H9 (cell line): ENCODE results near the gene CAMK2G. TPM values are rescaled to one million over a fixed set of nuclear protein-coding genes. Genes with fewer than 3 reads are reported as not detected.

ENCODE experiments used
- DNase-seq: peaks from one replicate; pipeline ENCODE4 v3.0.0-alpha.2; 2017
- H2AFZ ChIP-seq: one replicate; pipeline ENCODE4 v1.6.1; 2013; ENCODE audit warnings: mild to moderate bottlenecking, low read length, control low read depth, moderate library complexity
- H2AK5ac ChIP-seq: 2 replicates; pipeline ENCODE4 v1.6.1; 2013; ENCODE audit warnings: low read length, control low read depth, mixed read lengths; ENCODE audit not compliant: insufficient read length
- H2BK120ac ChIP-seq: one replicate; pipeline ENCODE4 v1.6.1; 2013; ENCODE audit warnings: low read depth, mild to moderate bottlenecking, low read length, control low read depth, inconsistent platforms; ENCODE audit not compliant: poor library complexity, severe bottlenecking
- H2BK12ac ChIP-seq: 2 replicates; pipeline ENCODE4 v1.6.1; 2013; ENCODE audit warnings: low read length, control low read depth, mixed read lengths, low read depth; ENCODE audit not compliant: insufficient read length
- H2BK15ac ChIP-seq: 2 replicates; pipeline ENCODE4 v1.6.1; 2013; ENCODE audit warnings: low read depth, low read length, control low read depth
- H2BK20ac ChIP-seq: one replicate; pipeline ENCODE4 v1.6.1; 2013; ENCODE audit warnings: low read depth, mild to moderate bottlenecking, low read length, control low read depth, inconsistent platforms; ENCODE audit not compliant: poor library complexity, severe bottlenecking
- H2BK5ac ChIP-seq: 2 replicates; pipeline ENCODE4 v1.6.1; 2013; ENCODE audit warnings: low read length, control low read depth, mixed read lengths; ENCODE audit not compliant: insufficient read length
- H3K14ac ChIP-seq: 2 replicates; pipeline ENCODE4 v1.6.1; 2013; ENCODE audit warnings: low read length, control low read depth; ENCODE audit not compliant: insufficient read depth
- H3K18ac ChIP-seq: 2 replicates; pipeline ENCODE4 v1.6.1; 2013; ENCODE audit warnings: low read depth, mild to moderate bottlenecking, mixed read lengths, low read length, control low read depth; ENCODE audit not compliant: insufficient read length
- H3K23ac ChIP-seq: 2 replicates; pipeline ENCODE4 v1.6.1; 2013; ENCODE audit warnings: low read length, control low read depth, mixed read lengths, low read depth; ENCODE audit not compliant: insufficient read length
- H3K23me2 ChIP-seq: 2 replicates; pipeline ENCODE4 v1.6.1; 2013; ENCODE audit warnings: low read depth, mild to moderate bottlenecking, mixed read lengths, low read length, control low read depth; ENCODE audit not compliant: insufficient read length, poor library complexity, severe bottlenecking
- H3K27ac ChIP-seq: 2 replicates; pipeline ENCODE4 v1.5.1; 2013; ENCODE audit warnings: low read length, control low read depth, mixed read lengths, low read depth; ENCODE audit not compliant: insufficient read length
- H3K27me3 ChIP-seq: 2 replicates; pipeline ENCODE4 v1.6.1; 2013; ENCODE audit warnings: low read length, control low read depth, inconsistent platforms; ENCODE audit not compliant: insufficient read depth
- H3K4ac ChIP-seq: 2 replicates; pipeline ENCODE4 v1.6.1; 2013; ENCODE audit warnings: low read depth, mild to moderate bottlenecking, control low read depth, inconsistent platforms, low read length, moderate library complexity
- H3K4me1 ChIP-seq: 2 replicates; pipeline ENCODE4 v1.6.1; 2013; ENCODE audit warnings: low read length, control low read depth, inconsistent platforms; ENCODE audit not compliant: insufficient read depth
- H3K4me2 ChIP-seq: 2 replicates; pipeline ENCODE4 v1.6.1; 2013; ENCODE audit warnings: low read length, control low read depth, mixed read lengths; ENCODE audit not compliant: insufficient read length, insufficient read depth
- H3K56ac ChIP-seq: 2 replicates; pipeline ENCODE4 v1.6.1; 2013; ENCODE audit warnings: low read depth, mild to moderate bottlenecking, mixed read lengths, low read length, control low read depth; ENCODE audit not compliant: insufficient read length
- H3K79me1 ChIP-seq: 2 replicates; pipeline ENCODE4 v1.6.1; 2013; ENCODE audit warnings: low read depth, mild to moderate bottlenecking, moderate library complexity, low read length, control low read depth, inconsistent platforms; ENCODE audit not compliant: insufficient read depth, poor library complexity, severe bottlenecking
- H3K79me2 ChIP-seq: 2 replicates; pipeline ENCODE4 v1.6.1; 2013; ENCODE audit warnings: low read length, control low read depth, inconsistent platforms; ENCODE audit not compliant: insufficient read depth
- H3K9ac ChIP-seq: 2 replicates; pipeline ENCODE4 v1.6.1; 2013; ENCODE audit warnings: low read length, control low read depth, mixed read lengths; ENCODE audit not compliant: insufficient read length; ENCODE audit errors: extremely low read depth
- H3K9me3 ChIP-seq: one replicate; pipeline ENCODE4 v1.6.1; 2013; ENCODE audit warnings: low read depth, low read length, inconsistent platforms; ENCODE audit not compliant: control insufficient read depth
- H3T11ph ChIP-seq: one replicate; pipeline ENCODE4 v1.6.1; 2013; ENCODE audit warnings: mild to moderate bottlenecking, low read length, control low read depth, inconsistent platforms
- H4K20me1 ChIP-seq: one replicate; pipeline ENCODE4 v1.6.1; 2013; ENCODE audit not compliant: control insufficient read depth, insufficient read length, insufficient read depth
- H4K5ac ChIP-seq: 2 replicates; pipeline ENCODE4 v1.6.1; 2013; ENCODE audit warnings: low read depth, mild to moderate bottlenecking, mixed read lengths, low read length, control low read depth; ENCODE audit not compliant: insufficient read length
- H4K8ac ChIP-seq: replicated peaks from 2 replicates; pipeline ENCODE4 v1.6.1; 2013; ENCODE audit warnings: low read length, control low read depth, mixed read lengths, low read depth; ENCODE audit not compliant: insufficient read length
- H4K91ac ChIP-seq: 2 replicates; pipeline ENCODE4 v1.6.1; 2013; ENCODE audit warnings: low read depth, mild to moderate bottlenecking, moderate library complexity, mixed read lengths, low read length, control low read depth; ENCODE audit not compliant: insufficient read length
- H3K27ac Mint-ChIP-seq, 3 experiments: 2 replicates in 2 of 3; 3 replicates in 1 of 3; pipeline ENCODE4 v1.8.0; 2020 to 2021; ENCODE audit warnings: mixed read lengths in 3 of 3, mild to moderate bottlenecking in 1 of 3, moderate library complexity in 1 of 3
- H3K27me3 Mint-ChIP-seq: 2 replicates; pipeline ENCODE4 v1.8.0; 2021; ENCODE audit warnings: low read depth, mild to moderate bottlenecking, moderate library complexity, mixed read lengths
- H3K36me3 Mint-ChIP-seq, 3 experiments: 2 replicates in 2 of 3; 3 replicates in 1 of 3; pipeline ENCODE4 v1.8.0; 2020 to 2021; ENCODE audit warnings: low read depth in 3 of 3, mixed read lengths in 3 of 3; ENCODE audit not compliant: insufficient read depth in 1 of 3
- H3K4me1 Mint-ChIP-seq, 2 experiments: 2 replicates each; pipeline ENCODE4 v1.8.0; 2020; ENCODE audit warnings: mixed read lengths in 2 of 2
- H3K4me3 Mint-ChIP-seq, 2 experiments: 2 replicates in 1 of 2; 3 replicates in 1 of 2; pipeline ENCODE4 v1.8.0; 2020 to 2021; ENCODE audit warnings: mild to moderate bottlenecking in 2 of 2, mixed read lengths in 2 of 2, moderate library complexity in 1 of 2
- H3K9me3 Mint-ChIP-seq, 2 experiments: 2 replicates in 1 of 2; 3 replicates in 1 of 2; pipeline ENCODE4 v1.8.0; 2020; ENCODE audit warnings: mild to moderate bottlenecking in 2 of 2, mixed read lengths in 2 of 2, moderate library complexity in 1 of 2
- WGBS: extraction: QIAGEN DNeasy Blood & Tissue Kit; methylation state at CpG from one replicate; pipeline ENCODE4 v1.1.7; 2013; ENCODE audit warnings: missing lambda C conversion rate, low lambda C conversion rate, mixed read lengths; ENCODE audit not compliant: insufficient read length; ENCODE audit errors: extremely low coverage; 5-methylcytosine and 5-hydroxymethylcytosine counted together
- total RNA-seq: library from RNA; stranded (reverse); gene quantifications from 2 replicates; pipeline ENCODE4 v1.2.1, GENCODE V29; 2021
- TF ChIP-seq, protein P1 (sequence below): fragments of 200-600 bp; sonication (generic); conservative IDR thresholded peaks from 3 replicates; pipeline ENCODE4 v1.8.0; 2021; ENCODE audit warnings: antibody characterized with exemption, mild to moderate bottlenecking

The CAMK2G gene
- total RNA-seq, 1 experiment from 2014 or later, result 31.8 TPM

DNA sequence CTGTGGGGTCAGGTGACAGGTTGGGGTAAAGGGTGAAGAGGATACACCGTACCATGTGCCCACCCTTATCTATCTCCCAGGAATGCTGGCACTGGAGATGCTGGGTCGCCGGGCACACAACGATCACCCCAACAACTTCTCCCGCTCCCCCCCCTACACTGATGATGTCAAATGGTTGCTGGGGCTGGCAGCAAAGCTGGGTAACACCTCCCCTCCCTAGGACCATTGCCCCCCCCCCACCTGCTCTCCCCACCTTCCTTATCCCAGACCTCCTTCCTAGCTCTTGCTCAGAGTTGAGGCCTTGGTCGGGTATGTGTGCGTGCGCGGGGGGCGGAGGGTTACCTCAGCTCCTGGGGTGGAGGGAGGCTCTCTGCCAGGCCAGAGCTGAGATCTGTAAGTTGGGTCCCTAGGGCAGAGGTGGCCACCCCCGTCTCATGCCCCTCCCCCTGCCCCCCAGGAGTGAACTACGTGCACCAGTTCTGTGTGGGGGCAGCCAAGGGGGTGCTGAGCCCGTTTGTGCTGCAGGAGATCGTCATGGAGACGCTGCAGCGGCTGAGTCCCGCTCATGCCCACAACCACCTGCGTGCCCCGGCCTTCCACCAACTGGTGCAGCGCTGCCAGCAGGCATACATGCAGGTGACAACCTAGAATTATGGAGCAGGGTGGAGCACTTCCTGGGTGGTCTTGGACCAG is 73.6 kb downstream of the CAMK2G start:
- Histone ChIP-seq H2BK15ac (no peak overlapping the region), H3K27me3 (no peaks in the 10 kb centered on the region), H2BK5ac (no peak overlapping the region), H3K79me2 (no peaks in the 10 kb centered on the region), H3K4me1 (no peaks in the 10 kb centered on the region), H2AFZ (no peak overlapping the region), H2BK12ac (no peak overlapping the region), H3K79me1 (no peaks in the 10 kb centered on the region), H3K9ac (no peak overlapping the region), H4K91ac (no peak overlapping the region), H3K4me2 (no peak overlapping the region), H3K23me2 (no peaks in the 10 kb centered on the region), H3K27ac (no peak overlapping the region), H3K9me3 (no peaks in the 10 kb centered on the region), H4K8ac (no peak overlapping the region), H3T11ph (no peak overlapping the region), H4K5ac (no peak overlapping the region), H3K18ac (no peak overlapping the region), H3K56ac (no peak overlapping the region), H3K23ac (no peak overlapping the region), H2BK120ac (no peak overlapping the region), H2BK20ac (no peak overlapping the region), H3K14ac (no peak overlapping the region), H2AK5ac (no peak overlapping the region), H4K20me1 (no peaks in the 10 kb centered on the region), H3K4ac (no peak overlapping the region)
- H3K9me3 Mint-ChIP-seq, result no peaks in the 10 kb centered on the region
- no peak overlapping the region for H3K4me3 Mint-ChIP-seq
- WGBS, result no CpG with 5 or more reads among the region's 20 CpGs
- H3K27ac Mint-ChIP-seq, result peak overlapping the region in 1 of 3 experiments; percentile 59; a peak in 1 of 7 replicates
- DNase-seq, result no peak
- H3K36me3 Mint-ChIP-seq, result peaks cover 15 to 70% (median 48%) of the 10 kb centered on the region in 3 experiments; a peak in 6 of 7 replicates
- H3K4me1 Mint-ChIP-seq, result no peaks in the 10 kb centered on the region
- TF ChIP-seq, protein P1, sequence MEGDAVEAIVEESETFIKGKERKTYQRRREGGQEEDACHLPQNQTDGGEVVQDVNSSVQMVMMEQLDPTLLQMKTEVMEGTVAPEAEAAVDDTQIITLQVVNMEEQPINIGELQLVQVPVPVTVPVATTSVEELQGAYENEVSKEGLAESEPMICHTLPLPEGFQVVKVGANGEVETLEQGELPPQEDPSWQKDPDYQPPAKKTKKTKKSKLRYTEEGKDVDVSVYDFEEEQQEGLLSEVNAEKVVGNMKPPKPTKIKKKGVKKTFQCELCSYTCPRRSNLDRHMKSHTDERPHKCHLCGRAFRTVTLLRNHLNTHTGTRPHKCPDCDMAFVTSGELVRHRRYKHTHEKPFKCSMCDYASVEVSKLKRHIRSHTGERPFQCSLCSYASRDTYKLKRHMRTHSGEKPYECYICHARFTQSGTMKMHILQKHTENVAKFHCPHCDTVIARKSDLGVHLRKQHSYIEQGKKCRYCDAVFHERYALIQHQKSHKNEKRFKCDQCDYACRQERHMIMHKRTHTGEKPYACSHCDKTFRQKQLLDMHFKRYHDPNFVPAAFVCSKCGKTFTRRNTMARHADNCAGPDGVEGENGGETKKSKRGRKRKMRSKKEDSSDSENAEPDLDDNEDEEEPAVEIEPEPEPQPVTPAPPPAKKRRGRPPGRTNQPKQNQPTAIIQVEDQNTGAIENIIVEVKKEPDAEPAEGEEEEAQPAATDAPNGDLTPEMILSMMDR, result no peak
- H3K27me3 Mint-ChIP-seq, result no peaks in the 10 kb centered on the region
